Measurements from ENCODE around the gene LAMA5.

GRCh38 chr20:62348604-62349003 is 18.5 kb downstream of the LAMA5 start:
- no peak for TF ChIP-seq CTCF (IDR thresholded peaks at IDR 0.05 in 2 of 3, conservative IDR thresholded peaks at IDR 0.05 in 1 of 3; ENCODE audit: borderline replicate concordance in 1 of 3, insufficient read depth in 1 of 3, low read depth in 2 of 3, low read length in 2 of 3)
- no peak for TF ChIP-seq POLR2A (IDR thresholded peaks at IDR 0.05; ENCODE audit: borderline replicate concordance, extremely low read depth, insufficient read depth, insufficient read length)
